K562 (cell line): ENCODE data around the gene ATL3. TPM values are rescaled to one million over a fixed set of nuclear protein-coding genes. Genes with fewer than 3 reads are reported as not detected.

Experiments used
- C11orf30 ChIP-seq: fragments of 450-650 bp; IDR thresholded peaks from 2 replicates; pipeline ENCODE4 v1.6.1; 2016; ENCODE audit warnings: low read depth, mild to moderate bottlenecking
- CEBPB ChIP-seq: fragments of 450-650 bp; IDR thresholded peaks from 2 replicates; pipeline ENCODE4 v1.6.1; 2016; ENCODE audit warnings: missing genetic modification characterization, missing compliant biosample characterization
- CREB3 ChIP-seq: fragments of 450-650 bp; conservative IDR thresholded peaks from 2 replicates; pipeline ENCODE4 v1.6.1; 2016; ENCODE audit warnings: missing genetic modification characterization, low read depth, mild to moderate bottlenecking, missing compliant biosample characterization, moderate library complexity
- DPF2 ChIP-seq: fragments of 450-650 bp; IDR thresholded peaks from 2 replicates; pipeline ENCODE4 v1.6.1; 2016
- EHMT2 ChIP-seq: fragments of 450-650 bp; IDR thresholded peaks from 2 replicates; pipeline ENCODE4 v1.6.1; 2018; ENCODE audit warnings: antibody characterized with exemption
- ESRRA ChIP-seq: fragments of 450-650 bp; IDR thresholded peaks from 2 replicates; pipeline ENCODE4 v1.6.1; 2014; ENCODE audit warnings: low read depth, mild to moderate bottlenecking, moderate library complexity, borderline replicate concordance
- ETV6 ChIP-seq, 3 experiments: fragments of 150-350 bp in 1 of 3; sonication (generic) in 1 of 3; formaldehyde crosslinking in 1 of 3; IDR thresholded peaks; 2 replicates each; pipeline versions ENCODE4 v1.6.1 to v1.8.0; 2014 to 2022; ENCODE audit warnings: borderline replicate concordance in 2 of 3, low read depth in 2 of 3, antibody characterized with exemption in 1 of 3, low read length in 1 of 3, mild to moderate bottlenecking in 1 of 3, missing genetic modification reagents in 1 of 3
- FOXP1 ChIP-seq: sonication (generic); formaldehyde crosslinking; IDR thresholded peaks from 2 replicates; pipeline ENCODE4 v1.8.0; 2022; ENCODE audit warnings: mild to moderate bottlenecking, missing genetic modification reagents
- SAFB ChIP-seq: fragments of 200-400 bp; formaldehyde crosslinking; IDR thresholded peaks from 2 replicates; pipeline ENCODE4 v1.6.1; 2017; ENCODE audit warnings: low read depth, low read length, borderline replicate concordance
- STAT5A ChIP-seq: IDR thresholded peaks from 2 replicates; pipeline ENCODE4 v1.6.1; 2012; ENCODE audit warnings: low read length, inconsistent platforms, borderline replicate concordance
- TEAD1 ChIP-seq, 2 experiments: fragments of 450-650 bp in 1 of 2; sonication (generic) in 1 of 2; formaldehyde crosslinking; IDR thresholded peaks; 2 replicates each; pipeline versions ENCODE4 v1.4.0 to v1.8.0; 2020 to 2022; ENCODE audit warnings: mild to moderate bottlenecking in 2 of 2, missing genetic modification reagents in 1 of 2
- ZNF143 ChIP-seq: sonication (generic); formaldehyde crosslinking; IDR thresholded peaks from 2 replicates; pipeline ENCODE4 v1.9.0; 2022; ENCODE audit warnings: mild to moderate bottlenecking, missing genetic modification reagents
- ZNF224 ChIP-seq: sonication (generic); formaldehyde crosslinking; IDR thresholded peaks from 2 replicates; pipeline ENCODE4 v1.8.0; 2022; ENCODE audit warnings: mild to moderate bottlenecking, missing genetic modification reagents
- polyA plus RNA-seq, 8 experiments: library from polyadenylated mRNA; depleted of rRNA in 4 of 8; stranded (reverse) in 5 of 8; unstranded in 3 of 8; fragments of >200 nt; fragmentation: Nextera tagmentation in 2 of 8; fragmentation: Illumina TruSeq in 1 of 8; extraction: Ambion mirVana in 2 of 8; extraction: Trizol in 1 of 8; gene quantifications; 2 replicates each; pipeline versions ENCODE4 v1.2.1 to v1.2.3, GENCODE V29; 2011 to 2014; ENCODE audit warnings: inconsistent platforms in 1 of 8, missing spikeins in 1 of 8
- total RNA-seq, 7 experiments: library from RNA; depleted of rRNA in 6 of 7; stranded (reverse); fragments of >200 nt in 6 of 7; fragmentation: Illumina TruSeq in 2 of 7; extraction: Trizol in 2 of 7; gene quantifications; 2 replicates each; pipeline versions ENCODE4 v1.2.1 to v1.2.3, GENCODE V29; 2011 to 2021; ENCODE audit warnings: low replicate concordance in 1 of 7
- TF ChIP-seq, protein P1 (sequence below): sonication (generic); formaldehyde crosslinking; IDR thresholded peaks from 2 replicates; pipeline ENCODE4 v1.8.0; 2022; ENCODE audit warnings: mild to moderate bottlenecking, low read depth, missing genetic modification reagents
- TF ChIP-seq, protein P2 (sequence below): IDR thresholded peaks from 2 replicates; pipeline ENCODE4 v1.6.1; 2016; ENCODE audit warnings: missing genetic modification characterization, missing compliant biosample characterization
- TF ChIP-seq, protein P3 (sequence below), 3 experiments: fragments of 200-800 bp in 1 of 3; fragments of 250-450 bp in 1 of 3; fragments of 450-650 bp in 1 of 3; sonication (Bioruptor Pico) in 1 of 3; sonication (Bioruptor generic) in 1 of 3; formaldehyde crosslinking in 1 of 3; IDR thresholded peaks; 2 replicates each; pipeline versions ENCODE4 v1.6.1 to v1.8.0; 2016 to 2022; ENCODE audit warnings: mild to moderate bottlenecking in 2 of 3, missing genetic modification characterization in 2 of 3, missing compliant biosample characterization in 1 of 3, moderate library complexity in 1 of 3
- TF ChIP-seq, protein P4 (sequence below): fragments of 450-650 bp; formaldehyde crosslinking; IDR thresholded peaks from 2 replicates; pipeline ENCODE4 v1.4.0; 2020; ENCODE audit warnings: mild to moderate bottlenecking, moderate library complexity

Gene ATL3
- total and polyA plus RNA-seq, 9 of the 15 experiments (the other 6 are each of a cell fraction or from before 2014, with no cell fraction given), result 18.2 to 39.8 (median 23.9) TPM

- TF ChIP-seq, protein P1, sequence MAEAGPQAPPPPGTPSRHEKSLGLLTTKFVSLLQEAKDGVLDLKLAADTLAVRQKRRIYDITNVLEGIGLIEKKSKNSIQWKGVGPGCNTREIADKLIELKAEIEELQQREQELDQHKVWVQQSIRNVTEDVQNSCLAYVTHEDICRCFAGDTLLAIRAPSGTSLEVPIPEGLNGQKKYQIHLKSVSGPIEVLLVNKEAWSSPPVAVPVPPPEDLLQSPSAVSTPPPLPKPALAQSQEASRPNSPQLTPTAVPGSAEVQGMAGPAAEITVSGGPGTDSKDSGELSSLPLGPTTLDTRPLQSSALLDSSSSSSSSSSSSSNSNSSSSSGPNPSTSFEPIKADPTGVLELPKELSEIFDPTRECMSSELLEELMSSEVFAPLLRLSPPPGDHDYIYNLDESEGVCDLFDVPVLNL (CRISPR knock-in tag), result peak; percentile 98
- TF ChIP-seq SAFB (no peak), FOXP1 (CRISPR knock-in tag) (peak; percentile 100), ETV6 (IDR thresholded peaks at IDR 0.05; ENCODE audit: borderline replicate concordance in 1 of 2, low read depth in 2 of 2, low read length in 1 of 2) (no peak), ETV6 (CRISPR knock-in tag; IDR thresholded peaks at IDR 0.05; ENCODE audit: borderline replicate concordance) (peak; percentile 100), ESRRA (peak; percentile 54; the same call in 1 of the 2 replicates), TEAD1 (CRISPR knock-in tag; IDR thresholded peaks at IDR 0.05) (peak; percentile 66 to 100), C11orf30 (peak; percentile 33; the same call in 1 of the 2 replicates), DPF2 (no peak; the same call in 1 of the 2 replicates), CREB3 (peak; percentile 66; the same call in 1 of the 2 replicates), EHMT2 (no peak), ZNF143 (CRISPR knock-in tag) (peak; percentile 98), ZNF224 (CRISPR knock-in tag) (peak; percentile 100), CEBPB (tag) (no peak), STAT5A (no peak)
- TF ChIP-seq, protein P2, sequence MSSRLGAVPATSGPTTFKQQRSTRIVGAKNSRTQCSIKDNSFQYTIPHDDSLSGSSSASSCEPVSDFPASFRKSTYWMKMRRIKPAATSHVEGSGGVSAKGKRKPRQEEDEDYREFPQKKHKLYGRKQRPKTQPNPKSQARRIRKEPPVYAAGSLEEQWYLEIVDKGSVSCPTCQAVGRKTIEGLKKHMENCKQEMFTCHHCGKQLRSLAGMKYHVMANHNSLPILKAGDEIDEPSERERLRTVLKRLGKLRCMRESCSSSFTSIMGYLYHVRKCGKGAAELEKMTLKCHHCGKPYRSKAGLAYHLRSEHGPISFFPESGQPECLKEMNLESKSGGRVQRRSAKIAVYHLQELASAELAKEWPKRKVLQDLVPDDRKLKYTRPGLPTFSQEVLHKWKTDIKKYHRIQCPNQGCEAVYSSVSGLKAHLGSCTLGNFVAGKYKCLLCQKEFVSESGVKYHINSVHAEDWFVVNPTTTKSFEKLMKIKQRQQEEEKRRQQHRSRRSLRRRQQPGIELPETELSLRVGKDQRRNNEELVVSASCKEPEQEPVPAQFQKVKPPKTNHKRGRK (tag), result no peak
- TF ChIP-seq, protein P3, sequence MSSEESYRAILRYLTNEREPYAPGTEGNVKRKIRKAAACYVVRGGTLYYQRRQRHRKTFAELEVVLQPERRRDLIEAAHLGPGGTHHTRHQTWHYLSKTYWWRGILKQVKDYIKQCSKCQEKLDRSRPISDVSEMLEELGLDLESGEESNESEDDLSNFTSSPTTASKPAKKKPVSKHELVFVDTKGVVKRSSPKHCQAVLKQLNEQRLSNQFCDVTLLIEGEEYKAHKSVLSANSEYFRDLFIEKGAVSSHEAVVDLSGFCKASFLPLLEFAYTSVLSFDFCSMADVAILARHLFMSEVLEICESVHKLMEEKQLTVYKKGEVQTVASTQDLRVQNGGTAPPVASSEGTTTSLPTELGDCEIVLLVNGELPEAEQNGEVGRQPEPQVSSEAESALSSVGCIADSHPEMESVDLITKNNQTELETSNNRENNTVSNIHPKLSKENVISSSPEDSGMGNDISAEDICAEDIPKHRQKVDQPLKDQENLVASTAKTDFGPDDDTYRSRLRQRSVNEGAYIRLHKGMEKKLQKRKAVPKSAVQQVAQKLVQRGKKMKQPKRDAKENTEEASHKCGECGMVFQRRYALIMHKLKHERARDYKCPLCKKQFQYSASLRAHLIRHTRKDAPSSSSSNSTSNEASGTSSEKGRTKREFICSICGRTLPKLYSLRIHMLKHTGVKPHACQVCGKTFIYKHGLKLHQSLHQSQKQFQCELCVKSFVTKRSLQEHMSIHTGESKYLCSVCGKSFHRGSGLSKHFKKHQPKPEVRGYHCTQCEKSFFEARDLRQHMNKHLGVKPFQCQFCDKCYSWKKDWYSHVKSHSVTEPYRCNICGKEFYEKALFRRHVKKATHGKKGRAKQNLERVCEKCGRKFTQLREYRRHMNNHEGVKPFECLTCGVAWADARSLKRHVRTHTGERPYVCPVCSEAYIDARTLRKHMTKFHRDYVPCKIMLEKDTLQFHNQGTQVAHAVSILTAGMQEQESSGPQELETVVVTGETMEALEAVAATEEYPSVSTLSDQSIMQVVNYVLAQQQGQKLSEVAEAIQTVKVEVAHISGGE (CRISPR knock-in tag; IDR thresholded peaks at IDR 0.05), result peak in 1 of 3 experiments; percentile 90; a peak in 2 of 6 replicates
- TF ChIP-seq, protein P4, sequence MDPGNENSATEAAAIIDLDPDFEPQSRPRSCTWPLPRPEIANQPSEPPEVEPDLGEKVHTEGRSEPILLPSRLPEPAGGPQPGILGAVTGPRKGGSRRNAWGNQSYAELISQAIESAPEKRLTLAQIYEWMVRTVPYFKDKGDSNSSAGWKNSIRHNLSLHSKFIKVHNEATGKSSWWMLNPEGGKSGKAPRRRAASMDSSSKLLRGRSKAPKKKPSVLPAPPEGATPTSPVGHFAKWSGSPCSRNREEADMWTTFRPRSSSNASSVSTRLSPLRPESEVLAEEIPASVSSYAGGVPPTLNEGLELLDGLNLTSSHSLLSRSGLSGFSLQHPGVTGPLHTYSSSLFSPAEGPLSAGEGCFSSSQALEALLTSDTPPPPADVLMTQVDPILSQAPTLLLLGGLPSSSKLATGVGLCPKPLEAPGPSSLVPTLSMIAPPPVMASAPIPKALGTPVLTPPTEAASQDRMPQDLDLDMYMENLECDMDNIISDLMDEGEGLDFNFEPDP, result no peak
These were observed at the start of gene ATL3 (continued) for GRCh38 chr11:63671322-63672155.
